Activated gamma-delta T cell treated with Interleukin-2 at 50 U/mL for 16 hours (primary cell): ENCODE data around the gene ISOC1.

Experiments
- DNase-seq: peaks from one replicate; pipeline ENCODE4 v3.0.0-alpha.2; 2020

ISOC1 gene

DNA sequence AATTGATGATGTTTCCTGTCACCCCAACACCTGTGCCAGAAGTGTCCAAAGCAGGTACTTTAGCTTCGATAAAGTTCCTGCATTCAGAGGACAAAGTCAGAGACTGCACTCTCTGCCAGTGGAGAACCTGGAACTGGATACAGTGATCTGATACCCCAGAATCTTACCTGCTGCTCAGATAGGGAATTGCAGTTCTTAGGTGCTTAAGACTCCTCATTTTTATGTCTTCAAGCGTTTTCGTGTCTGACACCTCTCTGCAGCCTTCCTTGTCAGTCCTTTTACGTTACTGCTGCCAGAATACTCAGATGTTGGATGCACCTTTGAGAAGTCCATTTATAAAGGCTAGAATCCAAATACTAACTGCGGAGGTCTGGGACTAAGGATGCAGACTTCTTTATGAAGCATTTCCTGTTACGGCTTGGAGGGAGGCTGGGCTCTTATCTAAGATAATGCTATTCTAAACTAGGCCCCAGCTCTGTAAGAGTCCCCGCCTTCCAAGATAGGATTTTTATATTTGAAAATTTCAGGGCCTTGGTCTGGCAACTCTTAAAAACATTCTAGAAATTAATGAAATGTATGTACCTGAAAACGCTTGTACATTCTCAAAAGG lies 1.9 kb downstream of the ISOC1 start:
- DNase-seq = no peak

DNA sequence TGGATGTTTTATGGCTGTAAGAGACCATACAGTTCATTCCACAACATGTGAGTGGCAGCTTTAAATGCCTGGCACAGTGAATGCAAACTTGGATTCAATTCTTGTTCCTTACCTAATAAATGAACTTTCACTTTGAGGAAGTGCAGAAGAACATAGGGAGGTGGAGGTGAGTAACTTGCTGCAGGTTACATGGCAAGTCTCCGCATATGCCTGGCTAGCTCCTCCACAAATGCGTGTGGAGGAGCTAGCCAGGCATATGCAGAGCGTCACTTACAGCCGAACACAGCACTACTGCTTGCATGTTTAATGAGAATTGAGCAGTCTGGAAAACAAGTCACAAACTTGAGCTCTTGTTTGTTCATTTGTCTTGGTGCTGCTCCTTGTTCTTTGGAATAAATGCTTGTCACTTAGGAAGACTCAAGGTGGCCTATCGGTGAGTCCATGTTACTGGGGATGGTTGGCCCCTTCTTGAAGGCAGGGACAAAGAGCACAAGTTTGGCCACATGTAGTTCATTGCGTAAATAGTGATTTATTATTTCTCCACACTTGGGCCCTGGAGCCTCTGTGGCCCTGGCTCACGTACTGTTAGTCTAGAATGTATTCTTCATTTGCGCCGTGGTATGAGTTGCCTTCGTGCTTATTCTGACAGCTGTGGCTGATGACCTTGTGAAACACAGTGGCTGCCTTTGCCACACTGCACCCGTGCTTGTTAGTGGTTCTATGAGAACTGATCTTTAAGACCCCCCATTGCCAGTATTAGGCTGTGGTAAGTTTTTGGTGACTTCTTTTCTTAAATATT lies 3.1 kb downstream of the ISOC1 start:
- no peak for DNase-seq

DNA sequence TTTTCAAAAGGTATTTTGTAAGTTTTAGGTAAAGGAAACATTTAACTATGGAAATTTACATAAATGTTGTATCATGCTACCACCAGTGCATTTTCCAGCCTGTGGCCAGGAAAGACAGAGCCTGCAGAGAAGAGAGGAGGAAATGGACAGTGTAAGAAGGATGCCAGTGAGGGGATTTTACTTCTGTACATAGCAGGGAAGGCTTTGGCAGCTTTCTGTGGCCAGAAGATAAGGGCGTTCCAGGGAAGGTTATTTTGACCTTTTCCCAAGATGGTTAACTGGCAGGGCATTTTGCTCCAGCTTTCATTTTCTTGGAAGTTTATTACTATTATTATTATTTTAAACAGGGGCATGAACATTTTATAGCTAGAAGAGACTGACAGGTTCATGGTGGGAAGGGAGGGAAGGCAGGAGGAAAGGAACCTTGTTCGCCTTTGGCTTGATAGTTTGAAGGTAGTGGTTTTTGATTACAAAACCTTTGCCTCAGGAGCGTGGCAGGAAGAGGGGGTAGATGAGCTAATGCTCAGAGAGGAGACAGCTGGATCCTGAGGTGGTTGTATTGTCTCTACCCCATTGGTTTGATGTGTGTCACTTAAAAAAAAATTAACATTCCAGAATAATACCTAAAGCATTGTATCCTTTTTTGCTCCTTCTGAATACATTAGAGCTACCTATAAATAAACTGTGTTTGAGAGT lies 4.1 kb downstream of the ISOC1 start:
- DNase-seq = no peak

DNA sequence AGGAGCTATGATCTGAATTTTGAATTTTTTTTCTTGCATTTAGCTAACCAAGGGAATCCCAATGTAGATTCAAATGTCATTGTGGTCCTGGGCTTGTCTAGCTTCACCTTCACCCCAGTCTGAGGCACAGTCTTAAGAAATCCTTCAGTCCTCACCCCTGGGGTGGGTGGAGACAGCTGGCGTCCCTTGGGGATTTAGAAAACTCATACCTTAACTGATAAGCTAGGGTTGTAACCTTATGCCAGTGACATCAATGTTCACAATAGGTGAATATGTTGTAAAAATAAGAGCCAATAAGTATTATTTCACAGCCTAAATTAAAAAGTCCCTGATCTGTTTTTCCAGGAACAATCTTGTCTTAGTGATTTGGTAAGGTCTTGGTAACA lies 4.6 kb downstream of the ISOC1 start:
- DNase-seq = no peak

DNA sequence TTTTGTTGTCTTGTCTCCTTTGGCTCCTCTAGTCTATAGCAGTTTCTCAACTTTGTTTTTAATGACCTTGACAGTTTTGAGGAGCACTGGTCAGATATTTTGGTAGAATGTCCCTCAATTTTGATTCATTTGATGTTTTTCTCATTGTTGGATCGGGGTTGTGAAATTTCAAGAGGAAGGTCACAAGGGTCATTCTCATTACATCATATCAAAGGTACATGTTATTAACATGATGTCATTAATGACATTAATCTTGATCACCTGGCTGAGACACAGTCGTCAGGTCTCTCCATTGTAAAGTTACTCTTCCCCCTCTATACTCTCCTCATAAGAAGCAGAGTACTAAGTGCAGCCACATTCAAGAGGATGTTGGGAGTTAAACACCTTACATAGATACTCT lies 7.2 kb downstream of the ISOC1 start:
- no peak for DNase-seq

DNA sequence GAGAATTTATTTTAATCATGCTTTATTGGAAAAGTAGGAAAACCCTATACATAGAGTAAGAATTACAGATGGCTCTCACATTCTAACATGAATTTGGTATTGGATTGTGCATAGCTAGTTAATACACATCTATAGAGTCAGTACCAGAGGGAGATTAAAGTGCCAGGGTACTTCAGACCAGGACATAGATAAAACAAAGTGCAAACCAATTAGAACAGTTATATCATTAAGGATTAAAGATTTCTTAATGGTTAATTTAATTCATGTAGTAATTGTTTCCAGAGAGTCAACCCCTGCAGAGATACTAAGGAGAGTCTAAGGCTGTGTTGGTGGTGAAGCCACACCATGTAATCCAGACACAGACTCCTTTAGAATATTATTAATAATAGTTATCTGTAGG lies 8.8 kb downstream of the ISOC1 start:
- DNase-seq = no peak

DNA sequence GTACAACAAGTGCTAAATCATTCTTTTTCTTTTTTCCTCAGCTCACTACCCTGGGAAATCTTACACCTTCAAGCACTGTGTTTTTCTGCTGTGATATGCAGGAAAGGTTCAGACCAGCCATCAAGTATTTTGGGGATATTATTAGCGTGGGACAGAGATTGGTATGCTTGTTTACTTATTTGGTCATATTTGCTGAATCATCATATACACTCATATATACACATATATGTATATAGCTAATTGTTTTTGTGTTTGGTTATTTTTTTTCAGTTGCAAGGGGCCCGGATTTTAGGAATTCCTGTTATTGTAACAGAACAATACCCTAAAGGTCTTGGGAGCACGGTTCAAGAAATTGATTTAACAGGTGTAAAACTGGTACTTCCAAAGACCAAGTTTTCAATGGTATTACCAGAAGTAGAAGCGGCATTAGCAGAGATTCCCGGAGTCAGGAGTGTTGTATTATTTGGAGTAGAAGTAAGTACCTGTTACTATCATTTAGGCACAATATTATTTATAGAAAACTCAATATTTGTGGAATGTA lies 10.4 kb downstream of the ISOC1 start:
- no peak for DNase-seq

DNA sequence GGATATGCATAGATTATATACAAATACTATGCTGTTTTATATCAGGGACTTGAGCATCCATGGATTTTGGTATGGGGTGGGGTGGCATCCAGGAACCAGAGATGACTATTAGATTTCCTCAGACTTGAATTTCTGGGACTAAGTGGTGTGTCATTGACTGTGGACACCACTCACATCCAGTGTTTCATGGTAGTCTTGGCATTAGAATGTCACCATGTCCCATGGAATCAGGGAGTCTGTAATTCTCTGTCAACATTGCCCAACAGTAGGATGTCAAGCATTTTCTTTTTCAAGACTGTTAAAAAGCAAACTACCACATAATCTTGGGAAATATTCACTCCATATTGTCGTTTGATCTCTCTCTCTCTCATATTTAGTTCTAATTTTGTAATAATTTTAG lies 13.1 kb downstream of the ISOC1 start:
- no peak for DNase-seq

DNA sequence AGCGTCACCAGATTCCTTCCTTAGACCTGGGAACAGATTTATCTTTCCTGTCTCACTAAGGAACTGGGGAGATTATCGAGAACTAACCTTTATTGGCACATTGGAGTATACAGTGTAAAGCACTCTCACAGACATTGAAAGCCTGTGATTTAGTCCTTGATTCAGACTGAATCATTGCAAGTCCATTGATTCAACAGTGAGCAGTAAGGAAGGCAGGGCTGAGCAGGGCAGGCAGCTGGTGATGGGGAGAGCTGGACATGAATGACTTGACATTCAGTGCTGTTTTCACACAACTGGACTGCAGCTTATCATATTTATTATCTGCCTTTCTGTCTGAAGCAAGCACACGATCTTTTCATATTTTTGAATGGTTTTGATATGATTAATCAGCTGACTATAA lies 16.2 kb downstream of the ISOC1 start:
- DNase-seq = no peak

DNA sequence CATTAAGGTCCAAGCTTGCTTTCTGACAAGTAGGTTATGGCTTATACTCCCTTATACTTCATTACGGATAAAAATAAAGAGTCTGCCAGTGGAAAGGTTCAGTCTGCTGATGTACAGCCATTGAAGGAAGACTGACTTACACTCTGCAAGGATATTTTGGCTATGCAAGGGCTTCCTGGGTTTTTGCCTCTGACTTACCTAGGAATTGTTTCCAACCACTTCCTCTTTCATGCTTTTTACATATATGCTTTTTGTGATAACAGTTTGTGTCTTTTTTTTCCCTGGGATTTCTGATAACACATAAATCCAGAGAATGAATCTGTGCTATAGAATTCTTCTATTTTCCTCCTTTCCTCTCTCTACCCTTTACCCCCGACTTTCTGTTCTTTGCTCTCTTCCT lies 16.8 kb downstream of the ISOC1 start:
- DNase-seq = no peak

DNA sequence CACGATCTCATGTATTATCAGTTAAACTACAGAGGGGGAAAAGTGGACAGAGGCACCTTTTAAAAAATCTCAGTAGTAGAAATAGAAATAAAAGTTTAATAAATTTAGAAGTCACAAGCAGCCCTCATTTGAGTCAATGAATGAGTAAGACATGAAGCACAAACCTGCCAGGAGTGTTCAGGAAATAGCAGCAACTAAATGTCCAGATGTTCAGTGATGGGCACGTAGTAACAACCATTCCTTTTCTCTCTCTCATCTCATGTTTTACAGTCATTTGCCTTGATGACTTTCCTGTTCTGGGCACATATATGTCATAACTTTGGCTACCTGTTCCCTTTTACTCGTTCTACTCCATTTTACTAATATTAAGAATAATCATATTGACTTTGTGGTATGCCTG lies 17.7 kb downstream of the ISOC1 start:
- DNase-seq = no peak

DNA sequence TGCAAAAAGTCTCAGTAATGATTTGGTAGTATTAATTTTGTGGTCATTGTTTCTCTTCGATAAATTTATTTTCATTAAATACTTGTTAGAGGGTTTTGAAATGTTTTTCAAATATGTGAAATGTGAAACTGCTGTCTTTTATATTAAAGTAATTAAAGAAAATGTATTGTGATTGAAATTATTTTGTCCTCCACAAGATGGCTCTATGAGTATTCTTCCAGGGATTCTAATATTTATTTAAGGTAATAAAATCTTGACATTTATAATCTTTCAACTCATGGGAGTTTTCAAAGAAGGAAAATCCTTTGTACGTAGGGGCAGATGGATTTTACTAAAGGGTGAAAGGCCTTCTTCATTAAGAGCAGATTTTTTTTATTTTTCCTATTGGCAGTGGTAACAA lies 19.3 kb downstream of the ISOC1 start:
- DNase-seq = no peak

DNA sequence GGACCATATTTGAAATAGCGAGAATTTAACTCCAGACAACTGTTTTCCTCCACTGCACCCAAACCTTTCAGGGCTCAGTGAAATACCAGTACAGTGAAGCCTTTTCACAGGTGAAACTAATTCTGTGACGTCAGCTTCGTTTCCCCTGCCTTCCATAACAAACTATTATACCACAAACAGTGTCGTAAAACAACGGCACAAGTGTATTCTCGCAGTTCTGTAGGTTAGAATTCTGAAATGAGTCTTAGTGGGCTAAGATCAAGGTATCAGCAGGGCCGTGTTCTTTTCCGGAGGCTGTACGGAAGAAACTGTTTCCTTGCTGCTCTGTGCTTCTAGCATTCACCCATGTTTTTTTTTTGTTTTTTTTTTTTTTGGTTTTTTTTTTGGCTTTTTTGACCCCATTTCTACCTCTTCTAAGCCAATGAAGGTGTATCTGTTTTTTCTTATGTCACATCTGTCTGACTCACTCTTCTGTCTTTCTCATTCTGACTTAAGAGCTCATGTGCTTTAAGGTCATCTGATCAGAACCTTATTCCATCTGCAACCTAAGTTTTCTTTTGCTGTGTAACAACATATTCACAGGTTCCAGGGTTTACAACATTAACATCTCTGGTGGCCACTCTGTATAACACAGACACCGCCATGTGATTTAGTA lies 20.1 kb downstream of the ISOC1 start:
- no peak for DNase-seq

DNA sequence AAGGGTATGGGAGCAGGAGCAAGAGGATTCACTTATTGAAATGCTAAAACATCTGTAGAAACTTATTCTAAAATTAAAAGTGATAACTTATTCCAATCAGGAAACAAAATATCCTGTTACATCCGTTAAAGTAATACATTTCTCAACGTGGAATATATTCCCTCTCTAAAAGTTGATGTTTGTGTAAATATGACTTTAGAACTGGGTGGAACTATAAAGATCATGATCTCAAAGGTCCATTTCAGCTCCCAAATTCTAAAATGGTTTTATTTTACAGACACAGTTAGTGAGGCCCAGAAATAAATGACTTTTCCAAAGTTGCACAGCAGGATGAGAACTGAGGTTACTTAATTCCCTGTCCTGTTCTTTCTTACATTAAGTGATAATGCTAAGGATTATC lies 21.1 kb downstream of the ISOC1 start:
- no peak for DNase-seq

DNA sequence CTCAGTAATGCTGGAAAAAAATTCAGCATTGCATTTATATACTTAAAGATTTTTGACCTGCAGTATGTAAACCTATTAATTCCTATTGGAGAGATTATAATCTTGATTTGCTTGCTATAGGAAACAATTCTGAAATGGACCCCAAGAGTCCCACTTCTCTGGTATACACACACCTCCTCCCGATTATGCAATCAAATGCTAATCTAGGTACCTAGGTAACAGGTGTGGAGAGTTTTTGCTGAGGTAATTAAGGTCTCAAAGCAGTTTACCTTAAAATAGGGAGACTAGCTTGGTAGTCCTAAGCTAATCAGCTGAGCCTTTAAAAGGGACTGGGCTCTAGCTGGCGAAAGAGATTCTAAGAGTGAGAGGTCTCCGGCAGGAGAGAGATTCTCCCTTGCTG lies 22.2 kb downstream of the ISOC1 start:
- DNase-seq = no peak

DNA sequence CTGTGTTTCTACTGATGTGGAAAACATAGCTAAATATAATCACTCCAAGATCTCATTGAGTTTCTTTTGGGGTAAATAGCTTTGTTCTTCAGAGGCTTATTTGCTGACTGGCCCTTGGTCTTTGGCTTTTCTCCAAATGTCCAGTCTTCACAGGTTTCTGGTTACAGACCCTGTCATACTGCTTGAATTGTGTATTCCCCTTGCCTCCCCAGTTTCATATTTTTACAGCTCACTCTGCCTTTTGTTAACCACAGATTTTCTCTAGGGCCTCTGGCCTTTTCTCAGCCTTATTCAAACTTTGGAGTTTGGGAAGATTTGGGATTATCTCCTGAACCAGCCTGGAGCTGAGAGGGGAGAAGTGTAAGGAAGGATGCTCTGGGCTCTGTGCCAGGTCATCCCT lies 23.9 kb downstream of the ISOC1 start:
- DNase-seq = no peak

DNA sequence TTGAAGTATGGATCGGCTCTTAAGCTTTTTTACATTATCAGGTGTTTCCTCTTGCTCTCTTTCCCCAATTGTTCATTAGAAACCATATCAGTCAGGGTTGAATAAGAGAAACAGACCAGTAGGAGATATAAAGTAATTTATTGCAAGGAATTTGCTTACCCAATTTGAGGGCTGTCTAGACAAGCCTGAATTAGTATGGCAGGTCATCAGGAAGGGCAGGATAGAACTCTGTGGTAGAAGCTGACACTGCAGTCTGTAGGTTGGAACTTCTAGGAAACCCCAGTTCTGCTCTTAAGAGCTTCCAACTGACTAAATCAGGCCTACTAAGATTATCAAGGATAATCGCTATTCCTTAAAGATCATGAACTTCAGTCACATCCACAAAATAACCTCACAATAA lies 24.3 kb downstream of the ISOC1 start:
- DNase-seq = no peak

DNA sequence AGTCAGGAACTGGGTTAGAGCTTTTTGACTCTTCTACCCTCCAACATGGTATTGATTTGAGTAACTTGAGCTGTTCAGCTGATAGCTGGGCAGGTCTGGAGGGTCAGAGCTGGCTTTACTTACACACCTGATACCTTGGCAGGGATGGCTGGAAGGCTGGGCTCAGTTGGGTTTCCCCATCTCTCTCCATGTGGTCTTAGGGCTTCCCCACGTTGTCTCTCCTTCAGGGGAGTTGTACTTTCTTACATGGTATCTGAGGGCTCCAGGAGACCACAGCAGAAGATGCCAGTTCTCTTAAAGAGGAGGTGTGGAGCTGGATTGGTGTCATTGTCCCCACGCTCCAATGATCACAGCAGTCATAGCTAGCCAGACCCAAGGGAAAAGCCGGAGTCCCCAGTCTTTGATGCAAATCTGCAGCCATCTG lies 25.6 kb downstream of the ISOC1 start:
- no peak for DNase-seq

DNA sequence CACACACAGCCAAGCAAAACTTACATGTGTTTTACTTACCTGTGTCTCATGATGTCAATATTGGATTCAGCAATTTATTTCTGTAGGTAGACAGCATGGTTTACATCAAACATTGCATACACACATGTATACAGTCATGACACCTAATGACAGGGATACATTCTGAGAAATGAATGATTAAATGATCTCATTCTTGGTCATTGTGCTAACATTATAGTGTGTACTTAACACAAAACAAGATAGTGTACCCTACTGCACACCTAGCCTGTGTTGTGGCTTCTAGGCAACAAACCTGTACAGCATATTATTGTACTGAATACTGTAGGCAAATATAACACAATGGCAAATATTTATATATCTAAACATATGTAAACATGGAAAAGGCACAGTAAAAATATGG lies 28.0 kb downstream of the ISOC1 start:
- no peak for DNase-seq

DNA sequence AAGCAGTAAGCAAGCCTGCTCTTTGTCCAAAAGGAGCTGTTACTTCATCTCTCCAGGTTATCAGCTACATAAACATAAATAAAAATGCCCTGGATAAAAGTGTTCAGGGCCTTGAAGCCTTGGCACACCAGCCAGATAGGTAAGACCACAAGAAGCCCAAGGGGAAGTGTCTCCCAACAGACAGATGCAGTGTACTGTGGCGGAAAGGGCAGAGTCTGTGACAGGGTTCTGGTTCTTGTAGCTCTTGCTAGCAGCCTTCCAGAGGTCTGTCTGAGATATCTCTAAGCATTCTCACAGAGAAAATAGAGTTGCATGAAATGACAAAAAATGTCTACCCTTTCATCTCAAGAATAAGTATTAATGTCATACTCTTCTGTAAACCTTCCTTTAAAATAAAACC lies 30.1 kb downstream of the ISOC1 start:
- no peak for DNase-seq

DNA sequence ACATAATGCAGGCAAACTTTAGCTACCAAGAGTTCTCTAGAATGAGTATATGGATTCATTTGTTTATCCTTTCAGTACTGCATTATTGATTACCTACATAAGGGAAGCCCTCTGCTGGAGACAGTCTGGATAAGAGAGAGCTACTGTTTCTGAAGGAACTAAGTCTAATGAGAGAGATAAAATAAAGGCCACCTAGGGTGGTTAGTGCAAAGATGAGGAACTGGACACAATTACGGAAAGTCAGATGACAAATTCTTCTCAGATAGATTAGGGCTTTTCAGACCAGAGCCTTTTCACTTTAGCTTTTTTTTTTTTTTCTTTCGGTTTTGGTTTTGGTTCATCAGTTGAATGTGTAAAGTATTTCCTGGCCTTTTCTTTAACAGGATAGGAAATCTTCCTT lies 31.3 kb downstream of the ISOC1 start:
- no peak for DNase-seq

DNA sequence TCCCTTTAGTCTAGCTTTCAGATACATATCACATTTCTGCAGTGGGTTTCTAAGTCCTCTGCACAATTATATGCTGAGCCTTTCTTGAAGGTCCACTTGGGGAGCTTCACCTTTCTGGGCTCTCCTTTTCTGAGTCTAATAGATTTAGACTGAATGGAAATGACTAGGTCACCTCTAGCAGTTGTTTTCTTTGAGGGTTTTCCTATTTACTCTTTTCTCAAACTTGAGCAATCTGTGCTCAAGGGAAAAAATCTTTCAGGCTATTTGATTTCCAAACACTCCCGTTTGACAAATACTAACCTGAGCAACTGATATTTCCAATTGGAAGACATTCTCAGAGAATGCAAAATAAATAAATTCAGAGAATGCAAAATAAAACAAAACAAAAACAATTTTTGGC lies 39.0 kb downstream of the ISOC1 start:
- DNase-seq = no peak

DNA sequence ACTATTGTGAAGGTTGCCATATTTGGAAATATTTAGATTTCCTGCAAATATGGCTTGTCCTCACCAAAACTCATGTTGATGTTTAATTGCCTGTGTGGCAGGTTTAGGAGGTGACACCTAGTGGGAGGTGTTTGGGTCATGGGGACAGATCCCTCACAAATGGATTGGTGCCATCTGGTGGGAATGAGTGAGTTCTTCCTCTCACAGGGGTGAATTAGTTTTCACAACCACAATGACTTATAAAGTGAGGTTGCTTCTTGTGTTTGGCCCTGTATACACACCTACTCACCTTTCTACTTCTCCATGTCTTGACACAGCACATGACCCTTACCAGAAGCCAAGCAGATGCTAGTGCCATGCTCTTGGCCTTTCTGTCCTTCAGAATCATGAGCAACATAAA lies 41.1 kb downstream of the ISOC1 start:
- no peak for DNase-seq

DNA sequence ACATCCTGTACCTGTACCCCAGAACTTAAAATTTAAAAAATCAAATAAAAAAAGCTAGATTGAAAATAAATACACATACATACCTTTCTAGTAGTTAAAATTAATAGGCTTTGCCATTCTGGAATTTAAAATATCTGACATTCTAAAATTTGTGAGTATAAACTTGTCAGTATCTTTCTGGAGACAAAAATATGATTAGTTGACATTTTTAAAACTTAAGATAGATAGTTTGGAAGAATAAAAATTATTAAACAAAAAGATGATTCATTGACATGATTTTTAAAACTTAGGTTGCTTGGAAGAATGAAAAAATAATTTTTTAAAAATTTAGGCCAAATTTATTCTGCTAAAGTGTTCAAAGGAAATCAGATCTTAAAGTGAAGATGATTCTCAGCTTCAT lies 43.1 kb downstream of the ISOC1 start:
- DNase-seq = no peak
